K562 (cell line): Measurements from ENCODE around the gene IQSEC3. TPM values are rescaled to one million over a fixed set of nuclear protein-coding genes. Genes with fewer than 3 reads are reported as not detected.

ENCODE experiments used
- ATAC-seq: fragments of 200-7000 bp; cut with Tn5 transposase; 3 replicates; pipeline ENCODE4 v1.9.1; 2020; ENCODE audit warnings: moderate library complexity
- BruUV-seq: library from RNA; stranded (reverse); fragments of 400-500 nt; replicated peaks from 2 replicates; lab custom pipeline; 2021; lab: Mats Ljungman, UMichigan
- CTCF ChIA-PET: fragments of 300-600 bp; formaldehyde crosslinking; extraction: SDS; loops from one replicate; lab custom pipeline; 2021; ENCODE audit warnings: low intra/inter-chr PET ratio; lab: Yijun Ruan, JAX
- POLR2A ChIA-PET: fragments of 300-600, 350-650 bp; sonication (Branson Sonifier 250); formaldehyde crosslinking; extraction: SDS; loops from one replicate; lab custom pipeline; 2021; ENCODE audit warnings: antibody characterized with exemption, inconsistent platforms; lab: Yijun Ruan, JAX
- DNase-seq, 4 experiments: peaks; one replicate each; pipeline versions ENCODE4 v3.0.0 to v3.0.0-alpha.2; 2011 to 2018; ENCODE audit warnings: low spot score in 3 of 4, mixed read lengths in 3 of 4; ENCODE audit errors: extremely low read depth in 1 of 4
- FAIRE-seq: peaks from 2 replicates; lab custom pipeline; 2011; peaks lifted over from hg19 to GRCh38; lab: Jason Lieb, UNC
- H2AFZ ChIP-seq: 2 replicates; pipeline ENCODE4 v1.6.0; 2011; ENCODE audit warnings: low read depth, low read length, control low read depth, inconsistent platforms
- H3K27ac ChIP-seq: fragments of 200-600 bp; 3 replicates; pipeline ENCODE4 v1.8.0; 2011; ENCODE audit warnings: low read depth, mild to moderate bottlenecking, control low read depth, inconsistent platforms, low read length, moderate library complexity, mixed read lengths; ENCODE audit errors: extremely low read depth
- H3K27me3 ChIP-seq, 2 experiments: fragments of 300-600 bp in 1 of 2; 2 replicates in 1 of 2; 3 replicates in 1 of 2; pipeline versions ENCODE4 v1.6.0 to v1.8.0; 2011; ENCODE audit warnings: inconsistent platforms in 2 of 2, low read length in 2 of 2, mild to moderate bottlenecking in 1 of 2, mixed read lengths in 1 of 2, moderate library complexity in 1 of 2; ENCODE audit not compliant: control insufficient read depth in 2 of 2, insufficient read depth in 2 of 2
- H3K36me3 ChIP-seq: fragments of 300-600 bp; 3 replicates; pipeline ENCODE4 v1.8.0; 2011; ENCODE audit warnings: mild to moderate bottlenecking, low read length, inconsistent platforms; ENCODE audit not compliant: control insufficient read depth, insufficient read depth
- H3K4me1 ChIP-seq, 2 experiments: fragments of 200-600 bp in 1 of 2; replicated peaks in 1 of 2; 2 replicates in 1 of 2; 3 replicates in 1 of 2; pipeline versions ENCODE4 v1.5.1 to v1.8.0; 2011; ENCODE audit warnings: inconsistent platforms in 2 of 2, low read length in 2 of 2, mild to moderate bottlenecking in 1 of 2, mixed read lengths in 1 of 2, moderate library complexity in 1 of 2; ENCODE audit not compliant: control insufficient read depth in 2 of 2, insufficient read depth in 2 of 2
- H3K4me2 ChIP-seq: 2 replicates; pipeline ENCODE4 v1.6.1; 2011; ENCODE audit warnings: low read length, control low read depth, inconsistent platforms, mixed read lengths; ENCODE audit not compliant: insufficient read depth
- H3K4me3 ChIP-seq: fragments of 200-600 bp; sonication (generic), shearing (Covaris generic); 2 replicates; pipeline ENCODE4 v1.5.1; 2016; ENCODE audit warnings: control low read depth, inconsistent platforms
- H3K79me2 ChIP-seq: fragments of 200-600 bp; 3 replicates; pipeline ENCODE4 v1.8.0; 2011; ENCODE audit warnings: low read length, inconsistent platforms; ENCODE audit not compliant: control insufficient read depth, insufficient read depth
- H3K9ac ChIP-seq, 2 experiments: 2 replicates each; pipeline versions ENCODE4 v1.6.0 to v1.6.1; 2011; ENCODE audit warnings: low read depth in 2 of 2, low read length in 2 of 2, control low read depth in 1 of 2, inconsistent platforms in 1 of 2, mild to moderate bottlenecking in 1 of 2, mixed read lengths in 1 of 2; ENCODE audit not compliant: insufficient read depth in 1 of 2
- H3K9me1 ChIP-seq: one replicate; pipeline ENCODE4 v1.6.0; 2011; ENCODE audit warnings: inconsistent platforms, mild to moderate bottlenecking, low read length, moderate library complexity; ENCODE audit not compliant: control insufficient read depth, insufficient read depth
- H3K9me3 ChIP-seq: replicated peaks from 2 replicates; pipeline ENCODE4 v1.5.1; 2011; ENCODE audit warnings: low read depth, low read length, inconsistent platforms; ENCODE audit not compliant: control insufficient read depth, insufficient read depth
- H4K20me1 ChIP-seq: replicated peaks from 2 replicates; pipeline ENCODE4 v1.6.1; 2011; ENCODE audit warnings: low read length, inconsistent platforms, mixed read lengths; ENCODE audit not compliant: control insufficient read depth, insufficient read depth
- BRF1 ChIP-seq: IDR thresholded peaks from 3 replicates; pipeline ENCODE4 v1.6.1; 2011; ENCODE audit warnings: borderline replicate concordance, mild to moderate bottlenecking; ENCODE audit not compliant: insufficient read length; ENCODE audit errors: extremely low read depth
- CHD7 ChIP-seq: fragments of 200-600 bp; sonication (generic); IDR thresholded peaks from one replicate; pipeline ENCODE4 v1.6.1; 2012; ENCODE audit warnings: mild to moderate bottlenecking, low read depth, low read length, inconsistent platforms
- MEF2D ChIP-seq: conservative IDR thresholded peaks from 2 replicates; pipeline ENCODE4 v1.6.1; 2016; ENCODE audit warnings: low read depth, missing genetic modification characterization, missing compliant biosample characterization
- MXI1 ChIP-seq: IDR thresholded peaks from 2 replicates; pipeline ENCODE4 v1.6.1; 2011; ENCODE audit warnings: low read depth, mild to moderate bottlenecking, improper control_type of control experiment, low read length
- PHF20 ChIP-seq: fragments of 450-650 bp; IDR thresholded peaks from 2 replicates; pipeline ENCODE4 v1.6.1; 2018; ENCODE audit not compliant: partially characterized antibody
- SLC30A9 ChIP-seq: fragments of 250-450 bp; sonication (Bioruptor Pico); IDR thresholded peaks from 2 replicates; pipeline ENCODE4 v1.8.0; 2022; ENCODE audit warnings: mild to moderate bottlenecking, moderate library complexity
- SMAD4 ChIP-seq: fragments of 250-450 bp; sonication (Bioruptor Pico); conservative IDR thresholded peaks from 2 replicates; pipeline ENCODE4 v1.8.0; 2021; ENCODE audit warnings: inconsistent platforms, mild to moderate bottlenecking, moderate library complexity
- WGBS: fragments of 100-300 bp; shearing (Covaris generic); methylation state at CpG from one replicate; pipeline ENCODE4 v1.1.6; 2016; ENCODE audit warnings: low coverage, mixed read lengths; ENCODE audit not compliant: insufficient coverage; ENCODE audit errors: missing lambda C conversion rate; 5-methylcytosine and 5-hydroxymethylcytosine counted together
- in situ Hi-C: fragments of 300-500 bp; cut with MboI; formaldehyde crosslinking; loops from 4 replicates; pipeline ENCODE4 v1.15.0; 2018; ENCODE audit warnings: inconsistent platforms, mixed read lengths
- intact Hi-C: fragments of 100-400 bp; cut with micrococcal nuclease; formaldehyde crosslinking; loops from 2 replicates; pipeline ENCODE4 v1.14.2; 2022
- polyA plus RNA-seq, 8 experiments: library from polyadenylated mRNA; depleted of rRNA in 4 of 8; stranded (reverse) in 5 of 8; unstranded in 3 of 8; fragments of >200 nt; fragmentation: Nextera tagmentation in 2 of 8; fragmentation: Illumina TruSeq in 1 of 8; extraction: Ambion mirVana in 2 of 8; extraction: Trizol in 1 of 8; gene quantifications; 2 replicates each; pipeline versions ENCODE4 v1.2.1 to v1.2.3, GENCODE V29; 2011 to 2014; ENCODE audit warnings: inconsistent platforms in 1 of 8, missing spikeins in 1 of 8
- total RNA-seq, 7 experiments: library from RNA; depleted of rRNA in 6 of 7; stranded (reverse); fragments of >200 nt in 6 of 7; fragmentation: Illumina TruSeq in 2 of 7; extraction: Trizol in 2 of 7; gene quantifications; 2 replicates each; pipeline versions ENCODE4 v1.2.1 to v1.2.3, GENCODE V29; 2011 to 2021; ENCODE audit warnings: low replicate concordance in 1 of 7
- TF ChIP-seq, protein P1 (sequence below): IDR thresholded peaks from 2 replicates; pipeline ENCODE4 v1.6.1; 2016; ENCODE audit warnings: missing genetic modification characterization, missing compliant biosample characterization

The IQSEC3 gene
- total and polyA plus RNA-seq, 9 of the 15 experiments (the other 6 are each of a cell fraction or from before 2014, with no cell fraction given) = under 0.01 to 0.25 (median 0.08) TPM; not detected in 3

DNA sequence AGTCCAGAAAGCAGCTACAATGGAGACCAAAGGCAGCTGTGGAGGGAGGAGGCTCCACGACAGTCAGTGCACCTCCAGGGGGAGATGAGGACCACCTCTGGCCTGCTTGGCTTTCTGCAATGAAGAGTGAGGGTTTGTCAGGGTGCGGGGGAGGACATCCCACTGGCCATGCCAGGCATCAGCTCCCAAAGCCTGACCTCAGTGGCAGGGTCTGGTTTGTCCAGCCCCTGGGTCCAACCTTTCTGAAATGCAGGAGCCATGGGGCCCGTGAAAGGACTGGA lies 112.2 kb downstream of the IQSEC3 start:
- no peak overlapping the region for H3K4me2 ChIP-seq
- peaks cover 2 to 69% of the 10 kb centered on the region in 2 experiments; a peak in 3 of 5 replicates for H3K27me3 ChIP-seq

More for the DNA sequence above, 112.2 kb downstream of the IQSEC3 start:
- no peaks in the 10 kb centered on the region for H3K9me3 ChIP-seq
- H3K9me1 ChIP-seq = no peaks in the 10 kb centered on the region
- H3K36me3 ChIP-seq = no peaks in the 10 kb centered on the region
- in situ Hi-C loops = no loop called here
- TF ChIP-seq, protein P1, sequence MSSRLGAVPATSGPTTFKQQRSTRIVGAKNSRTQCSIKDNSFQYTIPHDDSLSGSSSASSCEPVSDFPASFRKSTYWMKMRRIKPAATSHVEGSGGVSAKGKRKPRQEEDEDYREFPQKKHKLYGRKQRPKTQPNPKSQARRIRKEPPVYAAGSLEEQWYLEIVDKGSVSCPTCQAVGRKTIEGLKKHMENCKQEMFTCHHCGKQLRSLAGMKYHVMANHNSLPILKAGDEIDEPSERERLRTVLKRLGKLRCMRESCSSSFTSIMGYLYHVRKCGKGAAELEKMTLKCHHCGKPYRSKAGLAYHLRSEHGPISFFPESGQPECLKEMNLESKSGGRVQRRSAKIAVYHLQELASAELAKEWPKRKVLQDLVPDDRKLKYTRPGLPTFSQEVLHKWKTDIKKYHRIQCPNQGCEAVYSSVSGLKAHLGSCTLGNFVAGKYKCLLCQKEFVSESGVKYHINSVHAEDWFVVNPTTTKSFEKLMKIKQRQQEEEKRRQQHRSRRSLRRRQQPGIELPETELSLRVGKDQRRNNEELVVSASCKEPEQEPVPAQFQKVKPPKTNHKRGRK (tag) = no peak
- TF ChIP-seq PHF20 (no peak), MEF2D (tag) (no peak), CHD7 (no peak), MXI1 (no peak), SMAD4 (CRISPR knock-in tag) (no peak), SLC30A9 (CRISPR knock-in tag) (no peak), BRF1 (no peak)
- no peaks in the 10 kb centered on the region for H4K20me1 ChIP-seq
- H3K79me2 ChIP-seq = no peaks in the 10 kb centered on the region
- peaks cover 0 to 30% of the 10 kb centered on the region in 2 experiments; a peak in 2 of 5 replicates for H3K4me1 ChIP-seq
- H3K27ac ChIP-seq = no peak overlapping the region
- H3K4me3 ChIP-seq = no peak overlapping the region
- ATAC-seq (no peak), FAIRE-seq (no peak), DNase-seq (no peak)
- 0% methylated on average over 3 of the region's 3 CpGs for WGBS
- H3K9ac ChIP-seq = no peak overlapping the region
- H2AFZ ChIP-seq = no peak overlapping the region
- ChIA-PET CTCF (no interaction called here), POLR2A (no interaction called here)
- no TSS peak for BruUV-seq
- intact Hi-C loops = no loop called here
